Measurements from ENCODE around the gene CYP11A1.

The CYP11A1 gene

DNA sequence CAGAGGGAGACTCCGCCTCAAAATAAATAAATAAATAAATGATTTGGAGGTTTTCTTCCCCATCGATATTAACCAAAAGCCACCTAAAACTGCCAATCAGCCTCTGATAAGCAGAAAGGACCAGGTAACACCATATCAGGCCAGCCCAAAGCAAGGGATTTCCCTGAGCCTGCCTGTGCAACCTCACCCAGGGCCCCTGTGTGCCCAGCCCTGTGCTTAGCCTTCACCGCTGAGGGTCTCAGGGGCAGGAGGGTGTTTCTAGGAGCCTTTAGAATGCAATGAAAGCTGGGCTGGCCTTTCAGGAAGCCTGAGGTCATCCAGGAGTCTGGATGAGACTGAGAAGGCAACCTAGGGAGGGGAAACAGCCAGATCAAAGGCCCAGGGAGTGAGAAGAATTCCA lies 35.4 kb downstream of the CYP11A1 start:
- no peak for FAIRE-seq
- no peak for DNase-seq (ENCODE audit: insufficient read length, low spot score)
- TF ChIP-seq POLR2A (IDR thresholded peaks at IDR 0.05; ENCODE audit: low read depth, low read length), result no peak

DNA sequence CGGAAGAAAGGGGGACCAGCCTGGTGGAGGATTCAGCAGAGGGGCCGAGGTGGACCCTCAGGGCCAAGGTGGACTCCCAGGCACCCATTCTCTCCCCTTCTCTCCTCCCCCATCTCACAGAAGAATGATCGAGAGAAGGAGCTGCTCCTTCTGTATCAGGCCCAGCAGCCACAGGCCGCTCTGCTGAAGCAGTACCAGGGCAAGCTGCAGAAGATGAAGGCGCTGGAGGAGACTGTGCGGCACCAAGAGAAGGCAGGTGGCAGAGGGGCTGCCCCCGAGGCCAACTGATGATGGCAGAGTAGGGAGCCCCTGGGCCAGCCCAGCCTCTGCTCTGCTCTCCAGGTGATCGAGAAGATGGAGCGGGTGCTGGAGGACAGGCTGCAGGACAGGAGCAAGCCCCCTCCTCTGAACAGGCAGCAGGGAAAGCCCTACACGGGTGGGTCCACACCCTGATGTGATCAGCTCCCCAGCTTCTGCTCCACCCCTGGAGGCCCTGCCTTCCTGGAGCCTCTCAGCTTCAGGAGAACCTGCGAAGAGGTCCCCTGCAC lies 36.5 kb downstream of the CYP11A1 start:
- FAIRE-seq, result no peak
- DNase-seq (ENCODE audit: insufficient read length, low spot score), result no peak
- TF ChIP-seq POLR2A (IDR thresholded peaks at IDR 0.05; ENCODE audit: low read depth, low read length), result no peak

GRCh38 chr15:74328331-74329056 lies 39.0 kb downstream of the CYP11A1 start:
- FAIRE-seq, result no peak
- no peak for DNase-seq (ENCODE audit: insufficient read length, low spot score)
- no peak for TF ChIP-seq POLR2A (IDR thresholded peaks at IDR 0.05; ENCODE audit: low read depth, low read length)

GRCh38 chr15:74327756-74328155 lies 39.7 kb downstream of the CYP11A1 start:
- DNase-seq (ENCODE audit: insufficient read length, low spot score) (no peak), FAIRE-seq (no peak)
- no peak for TF ChIP-seq POLR2A (IDR thresholded peaks at IDR 0.05; ENCODE audit: low read depth, low read length)

GRCh38 chr15:74326746-74327145 lies 40.7 kb downstream of the CYP11A1 start:
- FAIRE-seq (no peak), DNase-seq (ENCODE audit: insufficient read length, low spot score) (no peak)
- TF ChIP-seq POLR2A (IDR thresholded peaks at IDR 0.05; ENCODE audit: low read depth, low read length), result no peak

- no peak for TF ChIP-seq POLR2A (IDR thresholded peaks at IDR 0.05; ENCODE audit: low read depth, low read length)
- DNase-seq (ENCODE audit: insufficient read length, low spot score), result no peak
- no peak for FAIRE-seq
Observed at GRCh38 chr15:74324714-74325113, 42.7 kb downstream of the CYP11A1 start.

DNA sequence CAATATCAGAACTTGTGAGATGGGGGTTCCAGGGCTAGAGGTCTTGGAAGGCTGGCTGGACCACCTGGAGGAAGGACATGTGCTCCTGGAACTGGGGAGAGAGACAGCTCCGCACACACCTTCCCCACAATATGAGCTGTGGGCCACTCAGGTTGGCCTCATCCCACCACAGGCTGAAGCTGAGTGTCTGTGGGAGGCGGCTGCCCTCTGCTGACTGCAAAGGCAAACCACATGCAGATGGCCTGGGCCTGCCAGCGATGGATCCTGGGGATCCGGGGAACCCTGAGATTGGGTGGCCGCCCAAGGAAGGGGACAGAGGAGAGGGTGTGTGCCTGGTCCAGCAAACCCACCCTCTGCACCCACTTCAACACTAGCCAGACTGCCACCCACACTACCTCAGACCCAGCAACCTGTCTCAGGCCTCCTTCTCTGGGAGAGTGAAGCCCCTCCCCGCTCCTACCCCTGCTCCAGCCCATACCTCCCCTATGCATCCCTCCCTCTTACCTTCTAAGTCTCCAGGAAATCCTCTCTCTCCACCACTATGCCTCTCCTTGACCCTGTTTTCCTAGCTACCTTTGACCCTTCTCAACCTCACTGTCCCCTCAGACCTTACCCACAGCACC lies 44.8 kb downstream of the CYP11A1 start:
- no peak for TF ChIP-seq POLR2A (IDR thresholded peaks at IDR 0.05; ENCODE audit: low read depth, low read length)
- no peak for FAIRE-seq
- peak; percentile 65 for DNase-seq (ENCODE audit: insufficient read length, low spot score)

- no peak for TF ChIP-seq POLR2A (IDR thresholded peaks at IDR 0.05; ENCODE audit: low read depth, low read length)
- DNase-seq (ENCODE audit: insufficient read length, low spot score) (no peak), FAIRE-seq (no peak)
Observed at GRCh38 chr15:74320352-74321247, 46.8 kb downstream of the CYP11A1 start.

GRCh38 chr15:74319596-74320351 lies 47.7 kb downstream of the CYP11A1 start:
- no peak for DNase-seq (ENCODE audit: insufficient read length, low spot score)
- TF ChIP-seq POLR2A (IDR thresholded peaks at IDR 0.05; ENCODE audit: low read depth, low read length), result no peak
- FAIRE-seq, result no peak

- no peak for TF ChIP-seq POLR2A (IDR thresholded peaks at IDR 0.05; ENCODE audit: low read depth, low read length)
- FAIRE-seq, result no peak
- DNase-seq (ENCODE audit: insufficient read length, low spot score), result no peak
Observed at GRCh38 chr15:74319138-74319460, 48.3 kb downstream of the CYP11A1 start.

DNA sequence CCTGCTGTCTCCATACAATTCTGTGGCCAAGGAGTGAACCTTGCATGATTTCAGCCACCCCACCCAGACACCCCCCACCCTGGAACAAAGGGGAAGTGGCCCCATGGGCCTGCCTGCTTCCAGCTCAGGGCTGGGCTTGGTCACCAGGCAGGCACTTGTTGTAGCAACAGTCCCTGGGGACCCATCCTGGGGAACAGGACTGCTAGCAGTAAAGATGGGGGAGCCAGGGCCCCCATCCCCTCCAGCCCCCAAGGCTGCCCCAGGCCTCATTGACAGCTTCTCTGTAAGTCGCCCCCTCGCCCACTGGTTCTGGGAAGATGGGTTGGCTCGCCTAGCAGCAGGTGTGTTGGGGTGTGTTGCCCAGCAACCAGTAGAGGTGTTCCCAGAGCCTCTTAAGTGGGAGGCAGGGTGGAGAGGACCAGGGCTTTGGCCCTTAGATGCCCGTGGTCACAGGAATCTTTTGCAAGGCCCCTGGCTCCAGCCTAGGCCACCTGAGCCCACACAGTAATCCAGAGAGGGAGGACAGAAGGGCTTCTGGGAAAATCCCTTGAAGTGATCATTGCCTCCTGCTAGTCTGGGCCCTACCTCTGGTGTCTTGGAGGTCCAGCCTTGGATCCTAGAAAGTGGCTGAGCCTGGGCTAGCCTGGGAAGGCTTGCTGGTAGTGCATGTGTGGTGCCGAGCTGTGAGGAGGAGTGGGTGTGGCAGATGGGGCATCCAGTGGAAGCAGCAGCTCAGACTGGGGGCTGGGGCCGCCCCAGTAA lies 48.9 kb downstream of the CYP11A1 start:
- no peak for FAIRE-seq
- no peak for DNase-seq (ENCODE audit: insufficient read length, low spot score)
- TF ChIP-seq POLR2A (IDR thresholded peaks at IDR 0.05; ENCODE audit: low read depth, low read length), result no peak

DNA sequence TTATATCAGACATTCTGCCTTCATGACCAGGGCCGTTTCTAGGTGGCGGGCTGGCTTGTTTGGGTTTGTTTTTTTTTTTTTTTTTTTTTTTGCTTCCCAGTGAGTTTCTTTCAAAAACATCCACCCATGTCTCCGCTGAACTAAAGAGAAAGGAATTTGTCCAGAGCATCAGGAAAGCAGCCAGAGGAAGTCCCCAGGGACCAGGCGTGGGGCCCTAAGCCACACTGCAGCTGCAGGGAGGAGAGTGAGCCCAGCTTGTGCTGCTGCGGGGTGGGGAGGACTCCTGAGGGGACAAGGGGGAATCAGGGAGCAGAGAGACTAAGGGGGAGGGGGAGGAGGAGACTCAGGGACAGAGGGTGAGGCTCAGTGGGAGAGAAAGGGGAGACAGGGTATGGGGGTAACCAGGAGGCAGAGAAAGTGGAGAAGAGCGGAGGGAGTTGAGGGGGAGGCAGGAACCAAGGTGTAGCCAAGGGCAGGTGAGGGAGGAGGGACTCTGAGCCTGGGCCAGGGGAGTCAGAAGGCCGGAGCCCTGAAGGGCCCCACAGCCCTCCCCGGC lies 49.5 kb downstream of the CYP11A1 start:
- DNase-seq (ENCODE audit: insufficient read length, low spot score) (peak; percentile 55), FAIRE-seq (no peak)
- TF ChIP-seq POLR2A (IDR thresholded peaks at IDR 0.05; ENCODE audit: low read depth, low read length), result no peak

DNA sequence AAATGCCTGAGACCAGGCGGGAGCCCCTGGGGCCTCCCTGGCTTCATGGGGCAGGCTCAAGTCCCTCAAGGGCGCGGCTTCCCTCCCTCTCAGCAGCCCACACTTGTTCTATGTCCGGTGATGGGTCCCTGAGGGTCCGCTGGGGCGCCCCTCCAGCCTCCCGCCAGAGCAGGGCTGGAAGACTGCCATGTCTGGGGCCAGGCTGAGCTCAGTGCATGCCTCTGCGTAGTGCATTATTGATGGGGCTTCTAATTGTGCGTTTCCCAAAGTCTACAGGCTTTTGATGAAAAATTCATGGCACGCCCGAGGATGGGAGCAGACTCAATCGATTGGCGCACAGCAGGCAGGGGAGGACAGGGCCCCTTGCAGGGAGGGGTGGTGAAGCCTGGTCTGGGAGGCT lies 51.3 kb downstream of the CYP11A1 start:
- DNase-seq (ENCODE audit: insufficient read length, low spot score) (no peak), FAIRE-seq (no peak)
- no peak for TF ChIP-seq POLR2A (IDR thresholded peaks at IDR 0.05; ENCODE audit: low read depth, low read length)
